ENCODE data around the gene C1QTNF12. TPM values are rescaled to one million over a fixed set of nuclear protein-coding genes. Genes with fewer than 3 reads are reported as not detected.

Gene C1QTNF12
- total and polyA plus RNA-seq, 7 donors = 1.9 to 28.7 (median 17.6) TPM; not detected in 2

DNA sequence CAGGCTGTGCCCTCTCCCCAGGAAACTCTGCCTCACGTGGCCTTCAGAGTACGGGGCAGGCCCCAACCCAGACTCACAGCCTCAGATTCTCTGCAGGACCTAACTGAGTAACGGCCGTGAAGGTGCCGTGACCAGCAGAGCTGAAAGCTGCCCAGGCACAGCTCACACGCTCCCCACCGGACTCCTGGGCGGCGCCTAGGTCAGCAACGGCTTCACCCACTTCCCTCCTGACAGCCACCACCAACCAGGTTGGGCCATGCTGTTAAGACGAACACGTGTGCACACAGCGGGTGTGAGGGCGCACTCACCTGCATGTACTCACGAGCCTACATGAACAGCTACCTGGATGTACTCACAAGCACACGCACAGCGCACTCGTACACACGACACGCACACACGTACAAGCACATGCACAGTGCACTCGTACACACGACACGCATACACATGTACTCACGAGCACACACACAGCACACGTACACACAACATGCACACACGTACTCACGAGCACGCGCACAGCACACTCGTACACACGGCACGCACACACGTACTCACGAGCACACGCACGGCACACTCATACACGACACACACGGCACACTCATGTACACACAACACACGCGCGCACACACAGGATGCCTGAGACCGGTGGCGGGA is 23.8 kb downstream of the C1QTNF12 start:
- WGBS, 2 donors = 89 to 92% methylated on average over 44 of the region's 44 CpGs
- no peak overlapping the region for H3K27ac ChIP-seq
- H3K27me3 ChIP-seq = no peaks in the 10 kb centered on the region
- DNase-seq = no peak
- no peaks in the 10 kb centered on the region for H3K9me3 ChIP-seq
- H3K36me3 ChIP-seq = peaks cover 48 to 98% (median 63%) of the 10 kb centered on the region in 4 donors
- H3K4me3 ChIP-seq = no peak overlapping the region
- intact Hi-C loops (cut with DNase I) = no loop called here
- H3K4me1 ChIP-seq = no peaks in the 10 kb centered on the region
- TF ChIP-seq POLR2A (IDR thresholded peaks at IDR 0.05) (no peak), EP300 (IDR thresholded peaks at IDR 0.05) (no peak), POLR2AphosphoS5 (IDR thresholded peaks at IDR 0.05) (no peak)
- TF ChIP-seq, protein P1, sequence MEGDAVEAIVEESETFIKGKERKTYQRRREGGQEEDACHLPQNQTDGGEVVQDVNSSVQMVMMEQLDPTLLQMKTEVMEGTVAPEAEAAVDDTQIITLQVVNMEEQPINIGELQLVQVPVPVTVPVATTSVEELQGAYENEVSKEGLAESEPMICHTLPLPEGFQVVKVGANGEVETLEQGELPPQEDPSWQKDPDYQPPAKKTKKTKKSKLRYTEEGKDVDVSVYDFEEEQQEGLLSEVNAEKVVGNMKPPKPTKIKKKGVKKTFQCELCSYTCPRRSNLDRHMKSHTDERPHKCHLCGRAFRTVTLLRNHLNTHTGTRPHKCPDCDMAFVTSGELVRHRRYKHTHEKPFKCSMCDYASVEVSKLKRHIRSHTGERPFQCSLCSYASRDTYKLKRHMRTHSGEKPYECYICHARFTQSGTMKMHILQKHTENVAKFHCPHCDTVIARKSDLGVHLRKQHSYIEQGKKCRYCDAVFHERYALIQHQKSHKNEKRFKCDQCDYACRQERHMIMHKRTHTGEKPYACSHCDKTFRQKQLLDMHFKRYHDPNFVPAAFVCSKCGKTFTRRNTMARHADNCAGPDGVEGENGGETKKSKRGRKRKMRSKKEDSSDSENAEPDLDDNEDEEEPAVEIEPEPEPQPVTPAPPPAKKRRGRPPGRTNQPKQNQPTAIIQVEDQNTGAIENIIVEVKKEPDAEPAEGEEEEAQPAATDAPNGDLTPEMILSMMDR (IDR thresholded peaks at IDR 0.05) = no peak

DNA sequence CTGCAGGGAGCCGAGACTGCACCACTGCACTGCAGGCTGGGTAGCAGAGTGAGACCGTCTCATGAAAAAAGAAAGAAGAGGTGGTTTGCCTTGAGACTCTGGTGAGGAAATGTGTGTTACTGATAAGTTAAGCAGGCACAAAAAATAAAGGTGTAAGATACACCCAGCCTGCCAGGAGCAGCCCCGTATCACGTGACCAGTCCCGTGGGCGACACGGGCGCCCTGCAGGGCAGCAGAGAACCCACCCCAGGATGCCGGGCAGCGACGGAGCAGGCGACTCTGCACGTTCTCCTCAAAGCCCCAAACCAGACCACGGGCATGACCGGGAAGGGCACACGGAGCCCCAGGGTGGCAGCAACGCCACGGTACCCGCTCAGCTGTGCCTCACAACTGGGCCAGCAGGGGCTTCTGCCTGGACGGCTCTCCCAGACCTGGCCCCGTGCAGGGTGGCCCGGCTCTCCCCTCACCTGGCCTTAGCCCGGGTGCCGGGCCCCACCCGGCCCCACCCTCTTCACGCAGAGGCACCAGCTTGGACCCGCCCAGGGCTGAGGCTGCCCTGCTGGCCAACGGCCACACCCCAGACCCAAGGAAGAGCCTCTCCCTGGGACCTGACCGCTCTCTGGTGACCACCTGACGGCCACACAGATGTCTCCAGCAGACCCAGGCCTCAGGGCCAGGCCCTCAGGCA is 24.5 kb downstream of the C1QTNF12 start:
- intact Hi-C loops (cut with DNase I) = no loop called here
- TF ChIP-seq POLR2AphosphoS5 (IDR thresholded peaks at IDR 0.05) = no peak
- no peak for TF ChIP-seq EP300 (IDR thresholded peaks at IDR 0.05)
- 64 to 83% methylated on average over 30 of the region's 30 CpGs for WGBS, 2 donors

DNA sequence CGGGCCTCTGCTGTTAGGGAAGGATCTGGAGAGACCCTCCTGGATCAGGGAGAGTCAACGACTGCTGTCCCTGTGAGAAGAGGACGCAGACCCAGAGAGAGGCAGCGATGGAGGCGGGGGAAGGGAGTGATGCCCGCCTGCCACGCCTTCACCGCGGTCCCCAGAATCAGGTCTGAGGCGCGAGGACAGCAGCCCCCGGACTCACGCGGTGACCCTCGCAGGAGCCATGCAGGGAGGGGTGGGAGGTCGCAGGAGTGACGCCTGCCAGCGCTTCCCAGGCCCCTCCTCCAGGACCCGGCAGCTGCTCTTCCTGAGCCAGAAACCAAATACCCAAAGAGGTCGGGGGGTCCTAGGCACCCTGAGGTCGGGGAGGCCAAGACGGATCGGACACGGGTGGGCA is 26.3 kb downstream of the C1QTNF12 start:
- Histone ChIP-seq H3K36me3 (peaks cover 52 to 92% (median 59%) of the 10 kb centered on the region in 4 donors), H3K27me3 (no peaks in the 10 kb centered on the region), H3K27ac (no peak overlapping the region), H3K9me3 (no peaks in the 10 kb centered on the region), H3K4me3 (no peak overlapping the region), H3K4me1 (no peaks in the 10 kb centered on the region)
- TF ChIP-seq POLR2AphosphoS5 (IDR thresholded peaks at IDR 0.05) (no peak), EP300 (IDR thresholded peaks at IDR 0.05) (no peak), POLR2A (IDR thresholded peaks at IDR 0.05) (no peak)
- TF ChIP-seq, protein P1 (IDR thresholded peaks at IDR 0.05) = no peak
- no peak for DNase-seq
- WGBS, 2 donors = 91 to 93% methylated on average over 24 of the region's 24 CpGs
- intact Hi-C loops (cut with DNase I) = no loop called here

More for the DNA sequence above, 24.5 kb downstream of the C1QTNF12 start:
- Histone ChIP-seq H3K36me3 (peaks cover 48 to 98% (median 63%) of the 10 kb centered on the region in 4 donors), H3K27ac (no peak overlapping the region), H3K9me3 (no peaks in the 10 kb centered on the region), H3K4me1 (no peaks in the 10 kb centered on the region), H3K27me3 (no peaks in the 10 kb centered on the region), H3K4me3 (no peak overlapping the region)
- DNase-seq = no peak

DNA sequence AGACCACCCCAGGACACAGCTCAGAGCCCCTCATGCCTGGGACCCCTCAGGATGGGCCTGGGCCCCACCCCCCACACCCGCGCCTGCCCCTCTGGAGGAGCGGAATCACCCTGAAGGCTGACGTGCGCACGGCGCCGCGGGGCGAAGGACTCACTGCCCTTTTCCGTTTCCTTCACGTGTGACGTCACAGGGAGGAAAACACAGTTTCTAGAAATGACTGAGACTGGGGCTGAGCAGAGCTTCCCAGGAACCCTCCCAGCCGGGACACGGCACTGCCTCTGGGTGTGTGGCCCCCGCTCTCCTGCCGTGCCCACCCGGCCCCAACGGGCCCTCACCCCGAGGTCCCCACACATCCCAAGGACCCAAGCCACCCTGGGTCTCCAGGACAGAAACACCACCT is 27.2 kb downstream of the C1QTNF12 start:
- TF ChIP-seq, protein P1 (IDR thresholded peaks at IDR 0.05) = no peak
- TF ChIP-seq EP300 (IDR thresholded peaks at IDR 0.05) = no peak
- TF ChIP-seq POLR2AphosphoS5 (IDR thresholded peaks at IDR 0.05) = no peak
- no peak for TF ChIP-seq POLR2A (IDR thresholded peaks at IDR 0.05)
- 91 to 94% methylated on average over 20 of the region's 20 CpGs for WGBS, 2 donors
- Histone ChIP-seq H3K4me1 (no peaks in the 10 kb centered on the region), H3K27ac (no peak overlapping the region), H3K9me3 (no peaks in the 10 kb centered on the region), H3K4me3 (no peak overlapping the region), H3K36me3 (peaks cover 52 to 84% (median 55%) of the 10 kb centered on the region in 4 donors), H3K27me3 (no peaks in the 10 kb centered on the region)
- intact Hi-C loops (cut with DNase I) = no loop called here
- no peak for DNase-seq

DNA sequence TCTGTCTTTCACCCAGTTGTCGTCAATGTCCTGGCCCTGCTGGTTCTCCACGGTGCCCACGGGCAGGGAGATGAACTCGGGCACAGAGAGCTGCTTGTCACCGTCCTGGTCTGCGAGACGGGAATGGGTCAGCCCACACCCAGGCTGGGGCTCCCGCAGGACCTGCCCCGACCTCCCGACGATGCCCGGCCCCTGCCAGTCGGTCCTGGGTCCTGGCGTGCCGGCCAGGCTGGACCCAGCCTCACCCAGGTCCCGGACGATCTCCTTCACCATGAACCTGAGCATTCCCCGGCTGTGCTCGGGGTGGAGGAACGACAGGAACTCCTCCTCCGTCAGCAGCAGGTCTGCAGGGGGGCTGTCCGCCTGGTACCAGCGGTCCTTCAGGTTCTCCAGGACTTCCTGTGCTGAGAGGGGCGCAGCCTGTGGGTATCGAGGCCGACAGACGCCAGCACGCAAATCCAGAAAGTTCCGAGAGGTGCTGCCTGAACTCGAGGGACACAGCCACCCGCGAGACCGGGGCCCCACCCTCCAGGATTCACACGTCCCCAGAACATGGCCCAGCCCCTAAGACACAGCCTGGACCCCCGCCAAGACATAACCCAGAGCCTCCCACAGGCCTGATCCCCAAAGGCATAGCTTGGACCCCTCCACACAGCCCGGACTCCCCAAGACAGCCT is 27.9 kb downstream of the C1QTNF12 start:
- no peak for DNase-seq
- Histone ChIP-seq H3K27me3 (no peaks in the 10 kb centered on the region), H3K9me3 (no peaks in the 10 kb centered on the region), H3K4me1 (no peaks in the 10 kb centered on the region), H3K36me3 (peaks cover 48 to 77% (median 52%) of the 10 kb centered on the region in 4 donors), H3K27ac (no peak overlapping the region), H3K4me3 (no peak overlapping the region)
- TF ChIP-seq POLR2AphosphoS5 (IDR thresholded peaks at IDR 0.05) (no peak), POLR2A (IDR thresholded peaks at IDR 0.05) (no peak), EP300 (IDR thresholded peaks at IDR 0.05) (no peak)
- TF ChIP-seq, protein P1 (IDR thresholded peaks at IDR 0.05) = no peak
- intact Hi-C loops (cut with DNase I) = no loop called here
- 94 to 95% methylated on average over 36 of the region's 36 CpGs for WGBS, 2 donors

Measured in sigmoid colon (tissue), 7 donors.